ENCODE results near the gene PNLDC1. TPM values are rescaled to one million over a fixed set of nuclear protein-coding genes. Genes with fewer than 3 reads are reported as not detected.

PNLDC1 gene
- total RNA-seq, 3 donors from 2014 or later, result 0.29 to 0.66 TPM; not detected in 1

DNA sequence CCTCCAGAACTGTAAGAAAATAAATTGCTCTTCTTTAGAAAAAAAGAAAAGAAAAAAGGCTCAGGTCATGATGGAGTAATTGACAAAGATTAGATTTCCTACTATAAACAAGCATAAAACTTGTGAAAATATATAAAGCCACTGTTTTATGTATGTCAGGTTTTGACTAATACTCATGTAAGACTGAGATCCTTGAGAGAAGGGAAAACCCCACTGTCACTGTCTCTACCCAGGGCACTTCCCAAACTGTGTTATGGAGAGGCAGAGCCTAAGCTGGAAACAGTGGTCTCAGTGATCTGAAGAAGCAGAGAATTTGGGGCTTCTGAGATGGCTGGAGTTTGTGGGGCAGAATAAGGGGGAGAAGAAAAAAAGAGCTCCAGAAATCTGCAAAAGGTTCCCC is 30.6 kb upstream of the PNLDC1 start:
- no peaks in the 10 kb centered on the region for H3K36me3 ChIP-seq
- H3K9me3 ChIP-seq, result no peaks in the 10 kb centered on the region
- TF ChIP-seq POLR2AphosphoS5 (IDR thresholded peaks at IDR 0.05), result no peak
- TF ChIP-seq POLR2A (IDR thresholded peaks at IDR 0.05), result no peak
- TF ChIP-seq, protein P1, sequence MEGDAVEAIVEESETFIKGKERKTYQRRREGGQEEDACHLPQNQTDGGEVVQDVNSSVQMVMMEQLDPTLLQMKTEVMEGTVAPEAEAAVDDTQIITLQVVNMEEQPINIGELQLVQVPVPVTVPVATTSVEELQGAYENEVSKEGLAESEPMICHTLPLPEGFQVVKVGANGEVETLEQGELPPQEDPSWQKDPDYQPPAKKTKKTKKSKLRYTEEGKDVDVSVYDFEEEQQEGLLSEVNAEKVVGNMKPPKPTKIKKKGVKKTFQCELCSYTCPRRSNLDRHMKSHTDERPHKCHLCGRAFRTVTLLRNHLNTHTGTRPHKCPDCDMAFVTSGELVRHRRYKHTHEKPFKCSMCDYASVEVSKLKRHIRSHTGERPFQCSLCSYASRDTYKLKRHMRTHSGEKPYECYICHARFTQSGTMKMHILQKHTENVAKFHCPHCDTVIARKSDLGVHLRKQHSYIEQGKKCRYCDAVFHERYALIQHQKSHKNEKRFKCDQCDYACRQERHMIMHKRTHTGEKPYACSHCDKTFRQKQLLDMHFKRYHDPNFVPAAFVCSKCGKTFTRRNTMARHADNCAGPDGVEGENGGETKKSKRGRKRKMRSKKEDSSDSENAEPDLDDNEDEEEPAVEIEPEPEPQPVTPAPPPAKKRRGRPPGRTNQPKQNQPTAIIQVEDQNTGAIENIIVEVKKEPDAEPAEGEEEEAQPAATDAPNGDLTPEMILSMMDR (IDR thresholded peaks at IDR 0.05), result no peak
- DNase-seq (ENCODE audit: low spot score in 2 of 2), result no peak
- H3K27me3 ChIP-seq, result no peaks in the 10 kb centered on the region
- intact Hi-C loops (cut with DNase I; ENCODE audit: low total_unique reads), result no loop called here
- no peak overlapping the region for H3K27ac ChIP-seq
- H3K4me3 ChIP-seq, result no peak overlapping the region
- H3K4me1 ChIP-seq, result no peaks in the 10 kb centered on the region

DNA sequence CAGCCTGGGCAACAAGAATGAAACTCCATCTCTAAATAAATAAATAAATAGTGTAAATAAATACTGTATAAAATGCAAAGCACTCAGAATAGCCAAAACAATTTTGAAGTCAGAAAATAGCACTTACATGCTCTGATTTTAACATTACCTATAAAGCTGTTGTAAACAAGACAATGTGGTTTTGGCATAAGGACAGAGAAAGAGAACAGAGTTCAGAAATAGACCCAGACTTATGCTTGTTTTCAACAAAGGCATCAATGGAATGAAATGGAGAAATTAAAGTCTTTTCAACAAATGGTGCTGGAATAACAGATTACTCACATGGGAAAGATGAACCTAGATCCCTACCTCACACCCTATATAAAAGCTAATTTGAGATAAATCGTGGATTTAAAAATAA is 27.9 kb upstream of the PNLDC1 start:
- no peak for DNase-seq (ENCODE audit: low spot score in 2 of 2)
- Histone ChIP-seq H3K27me3 (no peaks in the 10 kb centered on the region), H3K27ac (no peak overlapping the region), H3K4me3 (no peak overlapping the region), H3K36me3 (no peaks in the 10 kb centered on the region), H3K4me1 (no peaks in the 10 kb centered on the region), H3K9me3 (no peaks in the 10 kb centered on the region)
- intact Hi-C loops (cut with DNase I; ENCODE audit: low total_unique reads), result no loop called here
- TF ChIP-seq POLR2A (IDR thresholded peaks at IDR 0.05) (no peak), POLR2AphosphoS5 (IDR thresholded peaks at IDR 0.05) (no peak)
- TF ChIP-seq, protein P1 (IDR thresholded peaks at IDR 0.05), result no peak

DNA sequence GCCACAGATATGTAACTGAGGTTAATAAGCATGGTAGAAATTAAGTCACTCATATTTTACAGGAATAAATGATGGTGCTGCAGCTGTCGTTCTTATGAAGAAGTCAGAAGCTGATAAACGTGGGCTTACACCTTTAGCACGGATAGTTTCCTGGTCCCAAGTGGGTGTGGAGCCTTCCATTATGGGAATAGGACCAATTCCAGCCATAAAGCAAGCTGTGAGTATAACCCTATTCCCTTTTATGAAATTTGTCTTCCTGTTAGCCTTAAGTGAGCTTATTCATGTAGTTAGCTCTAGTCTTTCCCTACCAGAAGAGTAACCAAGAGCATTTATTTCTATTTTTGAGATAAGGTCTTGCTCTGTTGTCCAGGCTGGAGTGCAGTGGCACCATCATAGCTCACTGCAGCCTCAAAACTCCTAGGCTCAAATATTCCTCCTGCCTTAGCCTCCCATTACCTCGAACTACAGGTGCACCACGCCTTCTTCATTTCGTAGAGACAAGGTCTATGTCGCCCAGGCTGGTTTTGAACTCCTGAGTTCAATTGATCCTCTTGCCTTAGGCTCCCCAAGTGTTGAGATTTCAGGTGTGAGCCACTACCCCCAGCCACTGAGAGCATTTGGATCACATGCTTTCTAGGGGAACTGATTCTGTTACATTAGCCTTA is 22.7 kb upstream of the PNLDC1 start:
- no peak overlapping the region for H3K4me3 ChIP-seq
- TF ChIP-seq POLR2AphosphoS5 (IDR thresholded peaks at IDR 0.05), result no peak
- no peak for TF ChIP-seq POLR2A (IDR thresholded peaks at IDR 0.05)
- TF ChIP-seq, protein P1 (IDR thresholded peaks at IDR 0.05), result no peak
- no peaks in the 10 kb centered on the region for H3K4me1 ChIP-seq
- H3K9me3 ChIP-seq, result no peaks in the 10 kb centered on the region
- H3K27ac ChIP-seq, result no peak overlapping the region
- H3K36me3 ChIP-seq, result peaks cover 4% of the 10 kb centered on the region
- no peak for DNase-seq (ENCODE audit: low spot score in 2 of 2)
- H3K27me3 ChIP-seq, result no peaks in the 10 kb centered on the region
- intact Hi-C loops (cut with DNase I; ENCODE audit: low total_unique reads), result no loop called here

DNA sequence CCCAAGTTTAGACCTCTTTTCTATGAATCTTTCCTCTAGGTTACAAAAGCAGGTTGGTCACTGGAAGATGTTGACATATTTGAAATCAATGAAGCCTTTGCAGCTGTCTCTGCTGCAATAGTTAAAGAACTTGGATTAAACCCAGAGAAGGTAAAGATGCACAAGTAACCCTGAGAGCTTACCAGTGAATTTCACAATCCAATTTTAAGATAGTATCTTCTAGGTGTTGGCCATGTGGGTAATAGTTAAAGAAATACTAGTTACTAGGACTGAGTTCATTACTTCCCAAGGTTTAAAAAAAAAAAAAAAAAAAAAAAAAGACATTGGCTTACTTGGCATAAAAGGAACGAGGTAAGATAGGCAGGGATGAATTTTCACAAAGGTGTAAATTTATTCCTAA is 21.9 kb upstream of the PNLDC1 start:
- no peaks in the 10 kb centered on the region for H3K27me3 ChIP-seq
- intact Hi-C loops (cut with DNase I; ENCODE audit: low total_unique reads), result no loop called here
- no peaks in the 10 kb centered on the region for H3K9me3 ChIP-seq
- H3K27ac ChIP-seq, result no peak overlapping the region
- H3K4me3 ChIP-seq, result no peak overlapping the region
- H3K4me1 ChIP-seq, result no peaks in the 10 kb centered on the region
- H3K36me3 ChIP-seq, result peaks cover 4% of the 10 kb centered on the region
- no peak for DNase-seq (ENCODE audit: low spot score in 2 of 2)
- TF ChIP-seq POLR2A (IDR thresholded peaks at IDR 0.05) (no peak), POLR2AphosphoS5 (IDR thresholded peaks at IDR 0.05) (no peak)
- TF ChIP-seq, protein P1 (IDR thresholded peaks at IDR 0.05), result no peak

DNA sequence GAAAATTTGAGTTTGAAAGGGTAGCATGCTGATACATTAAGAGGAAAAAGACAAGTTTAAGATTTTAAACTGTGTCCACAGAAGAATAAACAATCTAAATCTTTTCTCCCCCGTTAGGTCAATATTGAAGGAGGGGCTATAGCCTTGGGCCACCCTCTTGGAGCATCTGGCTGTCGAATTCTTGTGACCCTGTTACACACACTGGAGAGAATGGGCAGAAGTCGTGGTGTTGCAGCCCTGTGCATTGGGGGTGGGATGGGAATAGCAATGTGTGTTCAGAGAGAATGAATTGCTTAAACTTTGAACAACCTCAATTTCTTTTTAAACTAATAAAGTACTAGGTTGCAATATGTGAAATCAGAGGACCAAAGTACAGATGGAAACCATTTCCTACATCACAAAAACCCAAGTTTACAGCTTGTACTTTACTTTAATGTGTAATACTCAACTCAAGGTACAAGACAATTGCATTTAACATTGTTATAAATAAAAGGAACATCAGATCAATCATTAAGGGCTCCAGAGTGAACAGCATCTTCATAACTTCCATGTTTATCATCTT is 21.5 kb upstream of the PNLDC1 start:
- H3K9me3 ChIP-seq, result no peaks in the 10 kb centered on the region
- no peak overlapping the region for H3K4me3 ChIP-seq
- no peaks in the 10 kb centered on the region for H3K27me3 ChIP-seq
- TF ChIP-seq POLR2AphosphoS5 (IDR thresholded peaks at IDR 0.05) (no peak), POLR2A (IDR thresholded peaks at IDR 0.05) (no peak)
- TF ChIP-seq, protein P1 (IDR thresholded peaks at IDR 0.05), result no peak
- H3K27ac ChIP-seq, result no peak overlapping the region
- no peaks in the 10 kb centered on the region for H3K4me1 ChIP-seq
- peaks cover 4% of the 10 kb centered on the region for H3K36me3 ChIP-seq
- DNase-seq (ENCODE audit: low spot score in 2 of 2), result no peak
- intact Hi-C loops (cut with DNase I; ENCODE audit: low total_unique reads), result no loop called here
